Fibroblast of villous mesenchyme (primary cell): ENCODE measurements around the gene NUAK1. TPM values are rescaled to one million over a fixed set of nuclear protein-coding genes. Genes with fewer than 3 reads are reported as not detected.

Experiments used
- DNase-seq: peaks from one replicate; pipeline ENCODE4 v3.0.0-alpha.2; 2010; ENCODE audit warnings: low read depth
- H3K4me3 ChIP-seq: 2 replicates; pipeline ENCODE4 v1.5.1; 2011; ENCODE audit warnings: low read depth, mild to moderate bottlenecking, low read length
- CTCF ChIP-seq: IDR thresholded peaks from 2 replicates; pipeline ENCODE4 v1.5.1; 2012; ENCODE audit warnings: low read depth, mild to moderate bottlenecking, low read length; ENCODE audit not compliant: insufficient read depth
- total RNA-seq: library from RNA; depleted of rRNA; stranded (reverse); fragments of >200 nt; gene quantifications from 2 replicates; pipeline ENCODE4 v1.2.3, GENCODE V29; 2012

The NUAK1 gene
- total RNA-seq, 1 donor: 84.6 TPM

- H3K4me3 ChIP-seq: no peak overlapping the region
- TF ChIP-seq CTCF: no peak
- DNase-seq: no peak
Measured at GRCh38 chr12:106125351-106126095, 13.2 kb downstream of the NUAK1 start.

GRCh38 chr12:106123551-106124081 lies 15.1 kb downstream of the NUAK1 start:
- peak; percentile 84 for DNase-seq
- no peak for TF ChIP-seq CTCF
- H3K4me3 ChIP-seq: peak overlapping the region; percentile 10

- H3K4me3 ChIP-seq: no peak overlapping the region
- TF ChIP-seq CTCF: no peak
- no peak for DNase-seq
Measured at GRCh38 chr12:106123110-106123509, 15.6 kb downstream of the NUAK1 start.

- no peak for TF ChIP-seq CTCF
- H3K4me3 ChIP-seq: no peak overlapping the region
- no peak for DNase-seq
Measured at GRCh38 chr12:106122004-106122403, 16.8 kb downstream of the NUAK1 start.

- no peak for TF ChIP-seq CTCF
- DNase-seq: peak; percentile 70
- no peak overlapping the region for H3K4me3 ChIP-seq
Measured at GRCh38 chr12:106120519-106121105, 18.1 kb downstream of the NUAK1 start.

- DNase-seq: no peak
Measured at GRCh38 chr12:106119301-106119700, 19.5 kb downstream of the NUAK1 start.

More at GRCh38 chr12:106119301-106119700, 19.5 kb downstream of the NUAK1 start:
- no peak for TF ChIP-seq CTCF
- no peak overlapping the region for H3K4me3 ChIP-seq
